Panc1 (cell line): ENCODE data around the gene CFAP57. TPM values are rescaled to one million over a fixed set of nuclear protein-coding genes. Genes with fewer than 3 reads are reported as not detected.

Source experiments
- ATAC-seq: fragments of 200-7000 bp; cut with Tn5 transposase; 2 replicates; pipeline ENCODE4 v1.9.1; 2020; ENCODE audit warnings: mild to moderate bottlenecking, moderate library complexity
- BruUV-seq: library from RNA; stranded (reverse); fragments of 400-500 nt; replicated peaks from 2 replicates; lab custom pipeline; 2021; lab: Mats Ljungman, UMichigan
- CTCF ChIA-PET: fragments of 300-600 bp; sonication (Branson Sonifier 250); formaldehyde crosslinking; loops from one replicate; lab custom pipeline; 2022; ENCODE audit warnings: antibody characterized with exemption; lab: Charles Lee
- POLR2A ChIA-PET: fragments of 300-600 bp; sonication (Branson Sonifier 250); formaldehyde crosslinking; loops from one replicate; lab custom pipeline; 2022; ENCODE audit warnings: antibody characterized with exemption; lab: Charles Lee
- DNase-seq: peaks from one replicate; pipeline ENCODE4 v3.0.0-alpha.2; 2010; ENCODE audit warnings: low read depth, low spot score
- H3K27ac ChIP-seq: 2 replicates; pipeline ENCODE4 v1.5.1; 2011; ENCODE audit warnings: mild to moderate bottlenecking, low read length, inconsistent platforms
- H3K27me3 ChIP-seq: fragments of 200-500 bp; sonication (Bioruptor generic); 2 replicates; pipeline ENCODE4 v1.6.0; 2014; ENCODE audit warnings: low read length, inconsistent platforms; ENCODE audit not compliant: control insufficient read depth, insufficient read depth
- H3K36me3 ChIP-seq: fragments of 200-500 bp; sonication (Bioruptor generic); 2 replicates; pipeline ENCODE4 v1.5.1; 2014; ENCODE audit warnings: inconsistent platforms, mild to moderate bottlenecking, low read length, moderate library complexity; ENCODE audit not compliant: control insufficient read depth, insufficient read depth
- H3K4me1 ChIP-seq: 2 replicates; pipeline ENCODE4 v1.5.1; 2011; ENCODE audit warnings: inconsistent platforms, mild to moderate bottlenecking, low read length, moderate library complexity; ENCODE audit not compliant: control insufficient read depth, insufficient read depth
- H3K4me3 ChIP-seq, 2 experiments: 2 replicates each; pipeline ENCODE4 v1.5.1; 2011 to 2012; ENCODE audit warnings: low read depth in 2 of 2, low read length in 2 of 2, mild to moderate bottlenecking in 2 of 2, inconsistent platforms in 1 of 2, moderate library complexity in 1 of 2
- H3K9me3 ChIP-seq: fragments of 200-500 bp; sonication (Bioruptor generic); 2 replicates; pipeline ENCODE4 v1.5.1; 2014; ENCODE audit warnings: low read depth, mild to moderate bottlenecking, inconsistent platforms, low read length, moderate library complexity; ENCODE audit not compliant: control insufficient read depth, insufficient read depth
- POLR2AphosphoS5 ChIP-seq: IDR thresholded peaks from 2 replicates; pipeline ENCODE4 v1.6.1; 2012; ENCODE audit warnings: mild to moderate bottlenecking, low read depth, low read length, moderate library complexity
- SIN3A ChIP-seq: IDR thresholded peaks from 2 replicates; pipeline ENCODE4 v1.6.1; 2012; ENCODE audit warnings: low read depth, mild to moderate bottlenecking, low read length, moderate library complexity, borderline replicate concordance; ENCODE audit not compliant: insufficient read depth
- TCF7L2 ChIP-seq: IDR thresholded peaks from 2 replicates; pipeline ENCODE4 v1.6.1; 2011; ENCODE audit warnings: mild to moderate bottlenecking, low read depth, low read length, inconsistent platforms
- in situ Hi-C: cut with HindIII; loops from 2 replicates; pipeline ENCODE4 v1.10.0; 2016; ENCODE audit warnings: low sequenced_read_pairs, low pct_unique_long_range_greater_than_20kb
- intact Hi-C: fragments of 100-400 bp; cut with micrococcal nuclease; formaldehyde crosslinking; loops from one replicate; pipeline ENCODE4 v1.10.0; 2022; ENCODE audit not compliant: unreplicated experiment
- total RNA-seq: library from RNA; stranded (reverse); gene quantifications from one replicate; pipeline ENCODE4 v1.2.1, GENCODE V29; 2021; ENCODE audit not compliant: unreplicated experiment
- TF ChIP-seq, protein P1 (sequence below), 2 experiments: IDR thresholded peaks; 2 replicates each; pipeline ENCODE4 v1.6.1; 2011 to 2012; ENCODE audit warnings: low read depth in 2 of 2, control low read depth in 1 of 2, low read length in 1 of 2, mild to moderate bottlenecking in 1 of 2, moderate library complexity in 1 of 2; ENCODE audit not compliant: insufficient read depth in 1 of 2
- TF ChIP-seq, protein P2 (sequence below): fragments of 450-650 bp; IDR thresholded peaks from 2 replicates; pipeline ENCODE4 v1.5.1; 2017; ENCODE audit warnings: mild to moderate bottlenecking

Gene CFAP57
- total RNA-seq, 1 experiment from 2014 or later, result 0.69 TPM

DNA sequence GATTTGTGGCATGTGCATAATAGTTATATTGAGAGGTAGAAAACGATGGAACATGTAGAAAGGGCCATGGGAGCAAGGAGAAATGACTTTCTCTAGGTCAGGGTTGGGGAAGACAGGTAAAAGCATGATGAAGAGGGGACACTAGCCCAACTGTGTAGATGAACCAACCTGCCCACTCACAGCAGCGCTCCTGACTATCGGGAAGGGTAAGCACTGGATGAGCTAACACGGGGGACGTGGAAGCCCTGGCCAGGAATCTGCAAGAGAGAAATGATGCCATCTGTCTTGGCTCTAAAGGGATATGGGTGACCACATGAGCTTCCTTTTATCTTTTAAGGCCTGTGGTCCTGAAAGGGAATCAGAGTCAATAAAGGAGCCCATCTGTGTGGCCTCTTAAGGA is 61.5 kb downstream of the CFAP57 start:
- H3K4me3 ChIP-seq, result no peak overlapping the region
- intact Hi-C loops (no loop called here), in situ Hi-C loops (no loop called here)
- H3K27me3 ChIP-seq, result no peaks in the 10 kb centered on the region
- no peak for ATAC-seq
- H3K27ac ChIP-seq, result no peak overlapping the region
- ChIA-PET CTCF (no interaction called here), POLR2A (interaction anchor here (0.7 kb wide), 2 partner anchors 686 to 687 kb away, joined by 3 to 5 read pairs; no protein-coding TSS in a partner anchor)
- no peaks in the 10 kb centered on the region for H3K36me3 ChIP-seq
- no peaks in the 10 kb centered on the region for H3K4me1 ChIP-seq
- TF ChIP-seq, protein P1, sequence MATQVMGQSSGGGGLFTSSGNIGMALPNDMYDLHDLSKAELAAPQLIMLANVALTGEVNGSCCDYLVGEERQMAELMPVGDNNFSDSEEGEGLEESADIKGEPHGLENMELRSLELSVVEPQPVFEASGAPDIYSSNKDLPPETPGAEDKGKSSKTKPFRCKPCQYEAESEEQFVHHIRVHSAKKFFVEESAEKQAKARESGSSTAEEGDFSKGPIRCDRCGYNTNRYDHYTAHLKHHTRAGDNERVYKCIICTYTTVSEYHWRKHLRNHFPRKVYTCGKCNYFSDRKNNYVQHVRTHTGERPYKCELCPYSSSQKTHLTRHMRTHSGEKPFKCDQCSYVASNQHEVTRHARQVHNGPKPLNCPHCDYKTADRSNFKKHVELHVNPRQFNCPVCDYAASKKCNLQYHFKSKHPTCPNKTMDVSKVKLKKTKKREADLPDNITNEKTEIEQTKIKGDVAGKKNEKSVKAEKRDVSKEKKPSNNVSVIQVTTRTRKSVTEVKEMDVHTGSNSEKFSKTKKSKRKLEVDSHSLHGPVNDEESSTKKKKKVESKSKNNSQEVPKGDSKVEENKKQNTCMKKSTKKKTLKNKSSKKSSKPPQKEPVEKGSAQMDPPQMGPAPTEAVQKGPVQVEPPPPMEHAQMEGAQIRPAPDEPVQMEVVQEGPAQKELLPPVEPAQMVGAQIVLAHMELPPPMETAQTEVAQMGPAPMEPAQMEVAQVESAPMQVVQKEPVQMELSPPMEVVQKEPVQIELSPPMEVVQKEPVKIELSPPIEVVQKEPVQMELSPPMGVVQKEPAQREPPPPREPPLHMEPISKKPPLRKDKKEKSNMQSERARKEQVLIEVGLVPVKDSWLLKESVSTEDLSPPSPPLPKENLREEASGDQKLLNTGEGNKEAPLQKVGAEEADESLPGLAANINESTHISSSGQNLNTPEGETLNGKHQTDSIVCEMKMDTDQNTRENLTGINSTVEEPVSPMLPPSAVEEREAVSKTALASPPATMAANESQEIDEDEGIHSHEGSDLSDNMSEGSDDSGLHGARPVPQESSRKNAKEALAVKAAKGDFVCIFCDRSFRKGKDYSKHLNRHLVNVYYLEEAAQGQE (IDR thresholded peaks at IDR 0.05; ENCODE audit: insufficient read depth in 1 of 2, low read depth in 2 of 2, low read length in 1 of 2), result no peak
- TF ChIP-seq, protein P2, sequence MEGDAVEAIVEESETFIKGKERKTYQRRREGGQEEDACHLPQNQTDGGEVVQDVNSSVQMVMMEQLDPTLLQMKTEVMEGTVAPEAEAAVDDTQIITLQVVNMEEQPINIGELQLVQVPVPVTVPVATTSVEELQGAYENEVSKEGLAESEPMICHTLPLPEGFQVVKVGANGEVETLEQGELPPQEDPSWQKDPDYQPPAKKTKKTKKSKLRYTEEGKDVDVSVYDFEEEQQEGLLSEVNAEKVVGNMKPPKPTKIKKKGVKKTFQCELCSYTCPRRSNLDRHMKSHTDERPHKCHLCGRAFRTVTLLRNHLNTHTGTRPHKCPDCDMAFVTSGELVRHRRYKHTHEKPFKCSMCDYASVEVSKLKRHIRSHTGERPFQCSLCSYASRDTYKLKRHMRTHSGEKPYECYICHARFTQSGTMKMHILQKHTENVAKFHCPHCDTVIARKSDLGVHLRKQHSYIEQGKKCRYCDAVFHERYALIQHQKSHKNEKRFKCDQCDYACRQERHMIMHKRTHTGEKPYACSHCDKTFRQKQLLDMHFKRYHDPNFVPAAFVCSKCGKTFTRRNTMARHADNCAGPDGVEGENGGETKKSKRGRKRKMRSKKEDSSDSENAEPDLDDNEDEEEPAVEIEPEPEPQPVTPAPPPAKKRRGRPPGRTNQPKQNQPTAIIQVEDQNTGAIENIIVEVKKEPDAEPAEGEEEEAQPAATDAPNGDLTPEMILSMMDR, result no peak
- TF ChIP-seq POLR2AphosphoS5, result no peak
- TF ChIP-seq SIN3A, result no peak
- TF ChIP-seq TCF7L2, result no peak
- no TSS peak for BruUV-seq
- DNase-seq, result no peak
- no peaks in the 10 kb centered on the region for H3K9me3 ChIP-seq

GRCh38 chr1:43234267-43234666 is 62.1 kb downstream of the CFAP57 start:
- no peaks in the 10 kb centered on the region for H3K4me1 ChIP-seq
- ATAC-seq, result no peak
- H3K4me3 ChIP-seq, result no peak overlapping the region
- H3K27me3 ChIP-seq, result no peaks in the 10 kb centered on the region
- no peak for DNase-seq
- no peak overlapping the region for H3K27ac ChIP-seq
- H3K36me3 ChIP-seq, result no peaks in the 10 kb centered on the region
- intact Hi-C loops, result no loop called here
- ChIA-PET CTCF (no interaction called here), POLR2A (no interaction called here)
- no peaks in the 10 kb centered on the region for H3K9me3 ChIP-seq
- no peak for TF ChIP-seq TCF7L2
- TF ChIP-seq SIN3A, result no peak
- TF ChIP-seq, protein P1 (IDR thresholded peaks at IDR 0.05; ENCODE audit: insufficient read depth in 1 of 2, low read depth in 2 of 2, low read length in 1 of 2), result no peak
- TF ChIP-seq, protein P2, result no peak
- no peak for TF ChIP-seq POLR2AphosphoS5
- BruUV-seq, result no TSS peak
- in situ Hi-C loops, result no loop called here
